WTC11 (cell line): Measurements from ENCODE around the gene TFEB. TPM values are rescaled to one million over a fixed set of nuclear protein-coding genes. Genes with fewer than 3 reads are reported as not detected.

Experiments used
- ATAC-seq: fragments of 200-7000 bp; cut with Tn5 transposase; 2 replicates; pipeline ENCODE4 v1.10.0; 2021; ENCODE audit warnings: mild to moderate bottlenecking, moderate library complexity
- CTCF ChIA-PET: fragments of 300-600 bp; sonication (Branson Sonifier 250); formaldehyde crosslinking; loops from one replicate; lab custom pipeline; 2021; ENCODE audit warnings: antibody characterized with exemption; lab: Charles Lee
- POLR2A ChIA-PET: fragments of 350-600 bp; sonication (Branson Sonifier 250); formaldehyde crosslinking; loops from one replicate; lab custom pipeline; 2021; ENCODE audit warnings: antibody characterized with exemption; lab: Charles Lee
- DNase-seq: peaks from one replicate; pipeline ENCODE4 v3.0.0; 2021; ENCODE audit warnings: low spot score
- H3K27ac Mint-ChIP-seq: 2 replicates; pipeline ENCODE4 v1.8.0; 2021; ENCODE audit warnings: mixed read lengths
- H3K27me3 Mint-ChIP-seq: 2 replicates; pipeline ENCODE4 v1.8.0; 2021; ENCODE audit warnings: low read depth, mild to moderate bottlenecking, moderate library complexity, mixed read lengths
- H3K36me3 Mint-ChIP-seq: 2 replicates; pipeline ENCODE4 v1.8.0; 2021; ENCODE audit warnings: mixed read lengths
- H3K4me1 Mint-ChIP-seq: 2 replicates; pipeline ENCODE4 v1.8.0; 2022; ENCODE audit warnings: mixed read lengths
- H3K4me3 Mint-ChIP-seq: 2 replicates; pipeline ENCODE4 v1.8.0; 2021; ENCODE audit warnings: mild to moderate bottlenecking, moderate library complexity, mixed read lengths
- H3K9me3 Mint-ChIP-seq: 2 replicates; pipeline ENCODE4 v1.8.0; 2021; ENCODE audit warnings: mixed read lengths
- CBFB ChIP-seq: sonication (generic); formaldehyde crosslinking; IDR thresholded peaks from 2 replicates; pipeline ENCODE4 v1.8.1; 2022; ENCODE audit warnings: mild to moderate bottlenecking, low read depth, missing genetic modification reagents
- ELF4 ChIP-seq: sonication (generic); formaldehyde crosslinking; IDR thresholded peaks from 2 replicates; pipeline ENCODE4 v1.8.1; 2022; ENCODE audit warnings: low read depth, mild to moderate bottlenecking, moderate library complexity, missing genetic modification reagents
- GABPB1 ChIP-seq: sonication (generic); formaldehyde crosslinking; IDR thresholded peaks from 2 replicates; pipeline ENCODE4 v1.8.1; 2023; ENCODE audit warnings: mild to moderate bottlenecking, missing genetic modification reagents
- GTF2I ChIP-seq: fragments of 250-450 bp; sonication (Bioruptor Pico); conservative IDR thresholded peaks from 2 replicates; pipeline ENCODE4 v1.4.0; 2021; ENCODE audit warnings: mild to moderate bottlenecking
- IRF2 ChIP-seq: sonication (generic); formaldehyde crosslinking; IDR thresholded peaks from 2 replicates; pipeline ENCODE4 v1.8.0; 2022; ENCODE audit warnings: low read depth, missing genetic modification reagents, borderline replicate concordance
- MXD4 ChIP-seq: fragments of 250-450 bp; sonication (Bioruptor Pico); IDR thresholded peaks from 2 replicates; pipeline ENCODE4 v1.8.0; 2021; ENCODE audit warnings: mild to moderate bottlenecking, moderate library complexity, borderline replicate concordance
- NFYB ChIP-seq: sonication (generic); formaldehyde crosslinking; conservative IDR thresholded peaks from 2 replicates; pipeline ENCODE4 v1.8.0; 2022; ENCODE audit warnings: low read depth, missing genetic modification reagents
- NR3C1 ChIP-seq: sonication (generic); formaldehyde crosslinking; conservative IDR thresholded peaks from 2 replicates; pipeline ENCODE4 v1.8.1; 2023; ENCODE audit warnings: low read depth, mild to moderate bottlenecking, missing genetic modification reagents
- SP1 ChIP-seq: sonication (generic); formaldehyde crosslinking; conservative IDR thresholded peaks from 2 replicates; pipeline ENCODE4 v1.8.1; 2022; ENCODE audit warnings: missing genetic modification reagents
- TEAD4 ChIP-seq: sonication (generic); formaldehyde crosslinking; IDR thresholded peaks from 2 replicates; pipeline ENCODE4 v1.8.0; 2022; ENCODE audit warnings: mild to moderate bottlenecking, missing genetic modification reagents
- ZNF317 ChIP-seq: sonication (generic); formaldehyde crosslinking; IDR thresholded peaks from 2 replicates; pipeline ENCODE4 v1.8.1; 2023; ENCODE audit warnings: low read depth, mild to moderate bottlenecking, moderate library complexity, missing genetic modification reagents, borderline replicate concordance
- ZNF416 ChIP-seq: fragments of 250-450 bp; sonication (Bioruptor Pico); IDR thresholded peaks from 2 replicates; pipeline ENCODE4 v1.9.0; 2021; ENCODE audit warnings: mild to moderate bottlenecking, inconsistent platforms
- total RNA-seq: library from RNA; stranded (reverse); gene quantifications from 3 replicates; pipeline ENCODE4 v1.2.3, GENCODE V29; 2021
- TF ChIP-seq, protein P1 (sequence below): sonication (generic); formaldehyde crosslinking; IDR thresholded peaks from 2 replicates; pipeline ENCODE4 v1.8.0; 2023; ENCODE audit warnings: missing genetic modification reagents, mild to moderate bottlenecking, borderline replicate concordance
- TF ChIP-seq, protein P2 (sequence below): fragments of 200-600 bp; IDR thresholded peaks from 2 replicates; pipeline ENCODE4 v1.8.0; 2022; ENCODE audit warnings: antibody characterized with exemption
- TF ChIP-seq, protein P3 (sequence below): sonication (generic); formaldehyde crosslinking; IDR thresholded peaks from 2 replicates; pipeline ENCODE4 v1.8.1; 2022; ENCODE audit warnings: mild to moderate bottlenecking, moderate library complexity, missing genetic modification reagents
- TF ChIP-seq, protein P4 (sequence below): fragments of 250-450 bp; sonication (Bioruptor Pico); IDR thresholded peaks from 2 replicates; pipeline ENCODE4 v1.9.0; 2021; ENCODE audit warnings: mild to moderate bottlenecking
- TF ChIP-seq, protein P5 (sequence below): sonication (generic); formaldehyde crosslinking; IDR thresholded peaks from 2 replicates; pipeline ENCODE4 v1.8.0; 2022; ENCODE audit warnings: mild to moderate bottlenecking, missing genetic modification reagents
- TF ChIP-seq, protein P6 (sequence below): sonication (generic); formaldehyde crosslinking; IDR thresholded peaks from 2 replicates; pipeline ENCODE4 v1.8.1; 2023; ENCODE audit warnings: mild to moderate bottlenecking, missing genetic modification reagents, moderate library complexity

The TFEB gene
- total RNA-seq, 1 experiment from 2014 or later: 3.9 TPM

DNA sequence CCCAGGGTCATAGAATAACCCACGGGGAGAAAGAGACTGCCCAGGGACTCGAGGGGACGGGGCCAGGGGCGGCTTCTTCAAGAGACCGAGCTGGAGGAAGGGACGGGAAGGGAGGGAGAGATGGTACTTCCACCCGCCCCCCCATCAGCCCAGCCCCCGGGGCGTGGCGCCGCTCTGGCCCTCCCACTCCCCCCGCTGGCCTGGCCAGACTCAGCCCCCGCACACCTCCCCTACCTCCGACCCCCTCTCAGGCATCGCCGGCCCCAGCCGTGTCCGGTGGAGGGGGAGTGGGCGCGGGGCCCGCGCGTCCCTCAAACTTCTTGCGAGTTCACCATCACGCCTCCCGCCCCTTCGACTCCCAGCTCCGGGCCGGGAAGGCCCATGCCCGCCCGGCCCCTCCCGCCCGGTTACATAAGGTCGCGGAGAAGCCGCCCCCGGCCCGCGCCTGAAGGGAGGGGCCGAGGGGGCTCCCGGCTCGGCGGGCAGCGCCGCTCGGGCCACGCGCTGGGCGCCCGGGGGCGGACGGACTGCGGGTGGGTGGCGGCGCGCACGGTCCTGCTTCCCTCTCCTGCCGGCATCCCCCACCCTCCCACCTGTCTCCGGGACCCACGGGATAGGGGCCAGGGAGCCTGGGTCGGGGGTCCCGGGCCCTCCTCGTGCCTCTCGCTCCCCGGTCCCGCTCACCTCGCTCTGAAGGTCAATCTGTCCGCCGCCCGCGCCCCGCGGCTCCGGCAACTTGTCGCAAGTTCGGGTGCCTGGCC, 562 bp downstream of the TFEB start:
- peak; percentile 66 for DNase-seq
- no peaks in the 10 kb centered on the region for H3K36me3 Mint-ChIP-seq
- peak overlapping the region; percentile 60 for H3K4me3 Mint-ChIP-seq
- H3K9me3 Mint-ChIP-seq: no peaks in the 10 kb centered on the region
- no peak overlapping the region for H3K27ac Mint-ChIP-seq
- ATAC-seq: peak; percentile 14
- POLR2A ChIA-PET: interaction anchor here (0.5 to 1.5 kb wide), 6 partner anchors 11 to 371 kb away, joined by 3 to 7 read pairs (median 4); partner anchors contain the start of gene TOMM6
- CTCF ChIA-PET: interaction anchor here (0.7 to 4.6 kb wide), 24 partner anchors 8 to 718 kb away, joined by 3 to 51 read pairs (median 8); partner anchors contain the start of genes BYSL, FRS3, MED20 and TOMM6
- peaks cover 18% of the 10 kb centered on the region for H3K27me3 Mint-ChIP-seq
- H3K4me1 Mint-ChIP-seq: peaks cover 36% of the 10 kb centered on the region
- TF ChIP-seq, protein P1, sequence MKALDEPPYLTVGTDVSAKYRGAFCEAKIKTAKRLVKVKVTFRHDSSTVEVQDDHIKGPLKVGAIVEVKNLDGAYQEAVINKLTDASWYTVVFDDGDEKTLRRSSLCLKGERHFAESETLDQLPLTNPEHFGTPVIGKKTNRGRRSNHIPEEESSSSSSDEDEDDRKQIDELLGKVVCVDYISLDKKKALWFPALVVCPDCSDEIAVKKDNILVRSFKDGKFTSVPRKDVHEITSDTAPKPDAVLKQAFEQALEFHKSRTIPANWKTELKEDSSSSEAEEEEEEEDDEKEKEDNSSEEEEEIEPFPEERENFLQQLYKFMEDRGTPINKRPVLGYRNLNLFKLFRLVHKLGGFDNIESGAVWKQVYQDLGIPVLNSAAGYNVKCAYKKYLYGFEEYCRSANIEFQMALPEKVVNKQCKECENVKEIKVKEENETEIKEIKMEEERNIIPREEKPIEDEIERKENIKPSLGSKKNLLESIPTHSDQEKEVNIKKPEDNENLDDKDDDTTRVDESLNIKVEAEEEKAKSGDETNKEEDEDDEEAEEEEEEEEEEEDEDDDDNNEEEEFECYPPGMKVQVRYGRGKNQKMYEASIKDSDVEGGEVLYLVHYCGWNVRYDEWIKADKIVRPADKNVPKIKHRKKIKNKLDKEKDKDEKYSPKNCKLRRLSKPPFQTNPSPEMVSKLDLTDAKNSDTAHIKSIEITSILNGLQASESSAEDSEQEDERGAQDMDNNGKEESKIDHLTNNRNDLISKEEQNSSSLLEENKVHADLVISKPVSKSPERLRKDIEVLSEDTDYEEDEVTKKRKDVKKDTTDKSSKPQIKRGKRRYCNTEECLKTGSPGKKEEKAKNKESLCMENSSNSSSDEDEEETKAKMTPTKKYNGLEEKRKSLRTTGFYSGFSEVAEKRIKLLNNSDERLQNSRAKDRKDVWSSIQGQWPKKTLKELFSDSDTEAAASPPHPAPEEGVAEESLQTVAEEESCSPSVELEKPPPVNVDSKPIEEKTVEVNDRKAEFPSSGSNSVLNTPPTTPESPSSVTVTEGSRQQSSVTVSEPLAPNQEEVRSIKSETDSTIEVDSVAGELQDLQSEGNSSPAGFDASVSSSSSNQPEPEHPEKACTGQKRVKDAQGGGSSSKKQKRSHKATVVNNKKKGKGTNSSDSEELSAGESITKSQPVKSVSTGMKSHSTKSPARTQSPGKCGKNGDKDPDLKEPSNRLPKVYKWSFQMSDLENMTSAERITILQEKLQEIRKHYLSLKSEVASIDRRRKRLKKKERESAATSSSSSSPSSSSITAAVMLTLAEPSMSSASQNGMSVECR (CRISPR knock-in tag): 0 out of 2 replicates have a peak, but pooled peaks have one; percentile 5
- TF ChIP-seq GABPB1 (CRISPR knock-in tag) (0 out of 2 replicates have a peak, but pooled peaks have one; percentile 22), ELF4 (CRISPR knock-in tag) (no peak)
- TF ChIP-seq, all 79 proteins: peak for 2

DNA sequence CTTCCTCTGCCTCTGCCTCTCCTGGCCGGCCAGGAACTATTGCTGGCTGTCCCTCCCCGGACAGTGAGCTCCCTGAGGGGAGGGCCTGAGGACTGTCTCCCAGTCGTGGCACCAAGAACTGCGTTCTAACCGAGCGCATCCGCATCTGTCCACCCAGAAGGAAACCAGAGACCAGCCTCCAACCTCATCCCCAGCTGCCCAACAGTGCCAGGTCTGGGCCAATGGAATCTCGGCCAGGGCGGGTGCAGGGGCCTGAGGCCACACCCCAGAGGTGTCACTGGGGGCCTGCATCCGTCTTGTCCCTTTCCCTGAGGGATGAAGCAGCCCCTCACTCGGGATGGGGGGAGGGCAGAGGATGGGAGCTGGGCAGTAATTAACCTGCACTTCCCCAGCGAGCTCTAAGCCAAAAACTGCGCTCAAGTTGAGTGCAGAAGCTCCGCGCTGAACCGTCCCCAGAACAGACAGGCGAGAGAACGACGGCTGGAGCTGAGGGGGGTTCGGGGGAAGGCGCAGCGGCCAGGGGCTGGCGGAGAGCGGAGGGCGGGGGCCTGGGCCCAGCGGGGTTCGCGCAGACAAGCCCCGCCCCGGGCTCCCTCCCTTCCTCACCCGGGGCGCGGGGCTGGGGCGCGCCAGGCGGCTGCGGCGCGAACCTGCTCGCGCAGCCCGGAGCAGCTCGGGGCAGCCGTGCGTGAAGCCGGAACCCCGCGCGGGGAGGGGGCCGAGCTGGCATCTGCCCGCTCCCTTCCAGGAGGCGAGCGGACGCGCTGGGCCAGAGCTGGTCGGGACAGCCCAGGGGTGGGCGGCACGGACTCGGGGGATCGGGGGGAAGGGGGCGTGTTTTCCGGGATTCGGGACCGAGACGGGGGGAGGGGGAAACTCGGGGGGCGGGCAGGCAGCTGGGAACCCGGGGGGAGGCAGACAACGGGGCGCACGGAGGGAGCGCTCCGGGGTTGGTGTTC, 1.4 kb downstream of the TFEB start:
- Mint-ChIP-seq H3K4me3 (peak overlapping the region; percentile 86), H3K36me3 (no peaks in the 10 kb centered on the region), H3K9me3 (no peaks in the 10 kb centered on the region), H3K27me3 (peaks cover 18% of the 10 kb centered on the region), H3K4me1 (peaks cover 44% of the 10 kb centered on the region), H3K27ac (peak overlapping the region; percentile 45; the same call in 1 of the 2 replicates)
- peak; percentile 74 for ATAC-seq
- POLR2A ChIA-PET: interaction anchor here (0.5 to 1.5 kb wide), 7 partner anchors 11 to 372 kb away, joined by 3 to 7 read pairs (median 4); partner anchors contain the start of gene TOMM6
- CTCF ChIA-PET: interaction anchor here (0.6 to 4.6 kb wide), 29 partner anchors 9 to 719 kb away, joined by 3 to 51 read pairs (median 6); partner anchors contain the start of genes BYSL, FRS3, MED20 and TOMM6
- DNase-seq: peak; percentile 80
- TF ChIP-seq TEAD4 (CRISPR knock-in tag) (no peak), MXD4 (CRISPR knock-in tag) (no peak), NR3C1 (CRISPR knock-in tag) (no peak; the same call in 1 of the 2 replicates), NFYB (no peak), SP1 (CRISPR knock-in tag) (peak; percentile 39), CBFB (CRISPR knock-in tag) (0 out of 2 replicates have a peak, but pooled peaks have one; percentile 14), ZNF317 (CRISPR knock-in tag) (0 out of 2 replicates have a peak, but pooled peaks have one; percentile 19), GTF2I (CRISPR knock-in tag) (no peak), ZNF416 (CRISPR knock-in tag) (no peak), IRF2 (CRISPR knock-in tag) (no peak)
- TF ChIP-seq, protein P2, sequence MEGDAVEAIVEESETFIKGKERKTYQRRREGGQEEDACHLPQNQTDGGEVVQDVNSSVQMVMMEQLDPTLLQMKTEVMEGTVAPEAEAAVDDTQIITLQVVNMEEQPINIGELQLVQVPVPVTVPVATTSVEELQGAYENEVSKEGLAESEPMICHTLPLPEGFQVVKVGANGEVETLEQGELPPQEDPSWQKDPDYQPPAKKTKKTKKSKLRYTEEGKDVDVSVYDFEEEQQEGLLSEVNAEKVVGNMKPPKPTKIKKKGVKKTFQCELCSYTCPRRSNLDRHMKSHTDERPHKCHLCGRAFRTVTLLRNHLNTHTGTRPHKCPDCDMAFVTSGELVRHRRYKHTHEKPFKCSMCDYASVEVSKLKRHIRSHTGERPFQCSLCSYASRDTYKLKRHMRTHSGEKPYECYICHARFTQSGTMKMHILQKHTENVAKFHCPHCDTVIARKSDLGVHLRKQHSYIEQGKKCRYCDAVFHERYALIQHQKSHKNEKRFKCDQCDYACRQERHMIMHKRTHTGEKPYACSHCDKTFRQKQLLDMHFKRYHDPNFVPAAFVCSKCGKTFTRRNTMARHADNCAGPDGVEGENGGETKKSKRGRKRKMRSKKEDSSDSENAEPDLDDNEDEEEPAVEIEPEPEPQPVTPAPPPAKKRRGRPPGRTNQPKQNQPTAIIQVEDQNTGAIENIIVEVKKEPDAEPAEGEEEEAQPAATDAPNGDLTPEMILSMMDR: no peak
- TF ChIP-seq, protein P3, sequence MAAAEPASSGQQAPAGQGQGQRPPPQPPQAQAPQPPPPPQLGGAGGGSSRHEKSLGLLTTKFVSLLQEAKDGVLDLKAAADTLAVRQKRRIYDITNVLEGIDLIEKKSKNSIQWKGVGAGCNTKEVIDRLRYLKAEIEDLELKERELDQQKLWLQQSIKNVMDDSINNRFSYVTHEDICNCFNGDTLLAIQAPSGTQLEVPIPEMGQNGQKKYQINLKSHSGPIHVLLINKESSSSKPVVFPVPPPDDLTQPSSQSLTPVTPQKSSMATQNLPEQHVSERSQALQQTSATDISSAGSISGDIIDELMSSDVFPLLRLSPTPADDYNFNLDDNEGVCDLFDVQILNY (CRISPR knock-in tag): peak; percentile 35; the same call in 1 of the 2 replicates
- TF ChIP-seq, protein P4, sequence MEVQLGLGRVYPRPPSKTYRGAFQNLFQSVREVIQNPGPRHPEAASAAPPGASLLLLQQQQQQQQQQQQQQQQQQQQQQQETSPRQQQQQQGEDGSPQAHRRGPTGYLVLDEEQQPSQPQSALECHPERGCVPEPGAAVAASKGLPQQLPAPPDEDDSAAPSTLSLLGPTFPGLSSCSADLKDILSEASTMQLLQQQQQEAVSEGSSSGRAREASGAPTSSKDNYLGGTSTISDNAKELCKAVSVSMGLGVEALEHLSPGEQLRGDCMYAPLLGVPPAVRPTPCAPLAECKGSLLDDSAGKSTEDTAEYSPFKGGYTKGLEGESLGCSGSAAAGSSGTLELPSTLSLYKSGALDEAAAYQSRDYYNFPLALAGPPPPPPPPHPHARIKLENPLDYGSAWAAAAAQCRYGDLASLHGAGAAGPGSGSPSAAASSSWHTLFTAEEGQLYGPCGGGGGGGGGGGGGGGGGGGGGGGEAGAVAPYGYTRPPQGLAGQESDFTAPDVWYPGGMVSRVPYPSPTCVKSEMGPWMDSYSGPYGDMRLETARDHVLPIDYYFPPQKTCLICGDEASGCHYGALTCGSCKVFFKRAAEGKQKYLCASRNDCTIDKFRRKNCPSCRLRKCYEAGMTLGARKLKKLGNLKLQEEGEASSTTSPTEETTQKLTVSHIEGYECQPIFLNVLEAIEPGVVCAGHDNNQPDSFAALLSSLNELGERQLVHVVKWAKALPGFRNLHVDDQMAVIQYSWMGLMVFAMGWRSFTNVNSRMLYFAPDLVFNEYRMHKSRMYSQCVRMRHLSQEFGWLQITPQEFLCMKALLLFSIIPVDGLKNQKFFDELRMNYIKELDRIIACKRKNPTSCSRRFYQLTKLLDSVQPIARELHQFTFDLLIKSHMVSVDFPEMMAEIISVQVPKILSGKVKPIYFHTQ (CRISPR knock-in tag): no peak
- TF ChIP-seq, protein P5, sequence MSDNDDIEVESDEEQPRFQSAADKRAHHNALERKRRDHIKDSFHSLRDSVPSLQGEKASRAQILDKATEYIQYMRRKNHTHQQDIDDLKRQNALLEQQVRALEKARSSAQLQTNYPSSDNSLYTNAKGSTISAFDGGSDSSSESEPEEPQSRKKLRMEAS (CRISPR knock-in tag): peak; percentile 71
- TF ChIP-seq, protein P6, sequence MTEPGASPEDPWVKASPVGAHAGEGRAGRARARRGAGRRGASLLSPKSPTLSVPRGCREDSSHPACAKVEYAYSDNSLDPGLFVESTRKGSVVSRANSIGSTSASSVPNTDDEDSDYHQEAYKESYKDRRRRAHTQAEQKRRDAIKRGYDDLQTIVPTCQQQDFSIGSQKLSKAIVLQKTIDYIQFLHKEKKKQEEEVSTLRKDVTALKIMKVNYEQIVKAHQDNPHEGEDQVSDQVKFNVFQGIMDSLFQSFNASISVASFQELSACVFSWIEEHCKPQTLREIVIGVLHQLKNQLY (CRISPR knock-in tag): no peak
